NCI-H2196 (cell line): ENCODE data around the gene TMLHE.
"Not testable (repeated sequence)": the region's sequence is repeated elsewhere in the genome, so short reads cannot be mapped to it uniquely, and the experiment has no call there.

ENCODE experiments used
- DNase-seq: peaks from one replicate; lab custom pipeline; 2025; ENCODE audit not compliant: unreplicated experiment; lab: John Stamatoyannopoulos, UW

TMLHE gene

GRCh38 chrX:155612312-155613224, at the start of gene TMLHE, which contains the start of gene SPRY3:
Gene TMLHE (minus strand): TSS chrX:155612952. CDS start chrX:155545276, 67,676 bp downstream.
Gene SPRY3 (plus strand): TSS chrX:155612586.
- DNase-seq = peak; percentile 44

- no peak for DNase-seq
Measured at GRCh38 chrX:155662282-155662681, 49.5 kb upstream of the TMLHE start.

GRCh38 chrX:155645180-155645579, 32.4 kb upstream of the TMLHE start:
- DNase-seq = no peak

- no peak for DNase-seq
Measured at GRCh38 chrX:155643240-155643639, 30.5 kb upstream of the TMLHE start.

- not testable (repeated sequence) for DNase-seq
Measured at GRCh38 chrX:155641371-155641770, 28.6 kb upstream of the TMLHE start.

GRCh38 chrX:155637714-155638113, 25.0 kb upstream of the TMLHE start:
- DNase-seq = no peak

GRCh38 chrX:155635019-155635418, 22.3 kb upstream of the TMLHE start:
- not testable (repeated sequence) for DNase-seq

- no peak for DNase-seq
Measured at GRCh38 chrX:155632431-155633100, 19.8 kb upstream of the TMLHE start.

- DNase-seq = not testable (repeated sequence)
Measured at GRCh38 chrX:155620110-155620509, 7.4 kb upstream of the TMLHE start.

- no peak for DNase-seq
Measured at GRCh38 chrX:155615938-155616337, 3.2 kb upstream of the TMLHE start.

- DNase-seq = no peak
Measured at GRCh38 chrX:155613927-155614559, 1.3 kb upstream of the TMLHE start.

- DNase-seq = no peak
Measured at GRCh38 chrX:155611302-155611701, 1.4 kb downstream of the TMLHE start.

- DNase-seq = no peak
Measured at GRCh38 chrX:155592981-155593380, 19.8 kb downstream of the TMLHE start.

GRCh38 chrX:155592331-155592730, 20.4 kb downstream of the TMLHE start:
- no peak for DNase-seq

- DNase-seq = no peak
Measured at GRCh38 chrX:155577682-155578081, 35.1 kb downstream of the TMLHE start.

- DNase-seq = no peak
Measured at GRCh38 chrX:155563099-155563498, 49.7 kb downstream of the TMLHE start.

GRCh38 chrX:155544881-155545280, 67.9 kb downstream of the TMLHE start:
- no peak for DNase-seq

GRCh38 chrX:155535866-155536265, 76.9 kb downstream of the TMLHE start:
- DNase-seq = no peak

GRCh38 chrX:155534800-155535199, 78.0 kb downstream of the TMLHE start:
- DNase-seq = no peak

- not testable (repeated sequence) for DNase-seq
Measured at GRCh38 chrX:155527023-155527422, 85.7 kb downstream of the TMLHE start.

- DNase-seq = no peak
Measured at GRCh38 chrX:155514225-155514624, 98.5 kb downstream of the TMLHE start.

- DNase-seq = no peak
Measured at GRCh38 chrX:155505296-155505695, 107.5 kb downstream of the TMLHE start.
